AG09319 (cell line): Measurements from ENCODE around the gene PI4KB.

ENCODE experiments used
- DNase-seq: peaks from one replicate; pipeline ENCODE4 v3.0.0-alpha.2; 2010; ENCODE audit warnings: low read depth; ENCODE audit errors: extremely low read depth
- TF ChIP-seq, protein P1 (sequence below): IDR thresholded peaks from 2 replicates; pipeline ENCODE4 v1.5.1; 2011; ENCODE audit warnings: low read depth, mild to moderate bottlenecking, inconsistent platforms, low read length, moderate library complexity

The PI4KB gene

DNA sequence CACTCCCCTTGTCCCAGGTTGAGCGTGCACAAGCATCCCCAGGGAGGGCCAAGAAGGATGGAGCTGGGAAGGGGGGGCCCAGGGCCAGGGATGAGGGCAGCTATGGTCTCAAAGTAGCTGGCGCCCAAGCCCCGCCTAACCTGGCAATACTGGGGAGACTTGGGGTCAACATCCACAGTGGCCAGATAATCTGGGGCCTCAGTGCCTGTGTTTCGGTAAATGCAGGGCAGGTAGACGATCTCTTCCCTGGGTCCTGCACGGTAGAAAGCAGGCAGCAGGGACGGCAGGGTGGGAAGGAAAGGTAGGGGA, 42.0 kb upstream of the PI4KB start:
- no peak for DNase-seq
- TF ChIP-seq, protein P1, sequence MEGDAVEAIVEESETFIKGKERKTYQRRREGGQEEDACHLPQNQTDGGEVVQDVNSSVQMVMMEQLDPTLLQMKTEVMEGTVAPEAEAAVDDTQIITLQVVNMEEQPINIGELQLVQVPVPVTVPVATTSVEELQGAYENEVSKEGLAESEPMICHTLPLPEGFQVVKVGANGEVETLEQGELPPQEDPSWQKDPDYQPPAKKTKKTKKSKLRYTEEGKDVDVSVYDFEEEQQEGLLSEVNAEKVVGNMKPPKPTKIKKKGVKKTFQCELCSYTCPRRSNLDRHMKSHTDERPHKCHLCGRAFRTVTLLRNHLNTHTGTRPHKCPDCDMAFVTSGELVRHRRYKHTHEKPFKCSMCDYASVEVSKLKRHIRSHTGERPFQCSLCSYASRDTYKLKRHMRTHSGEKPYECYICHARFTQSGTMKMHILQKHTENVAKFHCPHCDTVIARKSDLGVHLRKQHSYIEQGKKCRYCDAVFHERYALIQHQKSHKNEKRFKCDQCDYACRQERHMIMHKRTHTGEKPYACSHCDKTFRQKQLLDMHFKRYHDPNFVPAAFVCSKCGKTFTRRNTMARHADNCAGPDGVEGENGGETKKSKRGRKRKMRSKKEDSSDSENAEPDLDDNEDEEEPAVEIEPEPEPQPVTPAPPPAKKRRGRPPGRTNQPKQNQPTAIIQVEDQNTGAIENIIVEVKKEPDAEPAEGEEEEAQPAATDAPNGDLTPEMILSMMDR: no peak

DNA sequence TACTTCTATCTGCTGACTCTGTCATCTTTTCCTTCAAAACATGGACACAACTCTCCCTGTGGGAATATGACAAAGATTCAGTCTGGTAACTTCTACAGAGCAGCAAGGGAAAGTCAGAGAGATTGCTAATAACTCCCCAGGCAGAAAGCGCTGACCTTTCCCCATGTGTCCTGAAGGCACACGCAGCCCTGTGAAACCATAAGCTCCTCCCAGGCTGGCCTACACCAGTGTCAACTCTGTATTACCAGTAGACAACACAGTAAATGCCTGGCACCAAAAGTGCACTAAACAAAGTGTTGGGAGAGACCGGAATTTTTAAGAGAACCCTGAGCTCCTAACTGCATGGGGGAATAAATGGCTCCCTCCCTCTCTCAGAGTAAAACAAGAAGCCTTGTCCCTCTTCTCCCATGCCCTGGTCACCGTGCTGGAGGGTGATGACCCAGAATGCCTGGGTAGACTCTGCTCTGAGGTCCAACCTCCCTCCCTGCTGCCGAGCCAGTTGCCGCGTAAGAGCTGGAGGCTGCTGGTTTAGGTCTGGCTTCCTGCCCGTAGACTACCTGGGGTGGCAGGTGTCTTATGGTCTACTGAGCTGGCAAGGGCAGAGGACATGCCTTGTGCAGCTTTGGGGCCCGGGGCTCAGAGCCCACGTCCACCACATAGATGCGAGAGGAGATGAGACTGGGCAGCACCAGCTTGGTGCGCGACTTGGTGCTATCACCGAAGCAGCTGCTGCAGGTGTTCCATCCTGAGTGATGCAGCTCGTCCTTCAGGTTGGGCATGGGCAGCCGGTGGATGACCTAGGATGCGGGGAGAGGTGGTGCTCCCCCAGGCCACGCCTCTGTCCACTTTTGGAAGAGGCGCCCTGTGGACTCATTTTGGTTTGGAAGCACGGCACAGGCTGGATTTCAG, 41.4 kb upstream of the PI4KB start:
- DNase-seq: no peak
- TF ChIP-seq, protein P1: no peak

DNA sequence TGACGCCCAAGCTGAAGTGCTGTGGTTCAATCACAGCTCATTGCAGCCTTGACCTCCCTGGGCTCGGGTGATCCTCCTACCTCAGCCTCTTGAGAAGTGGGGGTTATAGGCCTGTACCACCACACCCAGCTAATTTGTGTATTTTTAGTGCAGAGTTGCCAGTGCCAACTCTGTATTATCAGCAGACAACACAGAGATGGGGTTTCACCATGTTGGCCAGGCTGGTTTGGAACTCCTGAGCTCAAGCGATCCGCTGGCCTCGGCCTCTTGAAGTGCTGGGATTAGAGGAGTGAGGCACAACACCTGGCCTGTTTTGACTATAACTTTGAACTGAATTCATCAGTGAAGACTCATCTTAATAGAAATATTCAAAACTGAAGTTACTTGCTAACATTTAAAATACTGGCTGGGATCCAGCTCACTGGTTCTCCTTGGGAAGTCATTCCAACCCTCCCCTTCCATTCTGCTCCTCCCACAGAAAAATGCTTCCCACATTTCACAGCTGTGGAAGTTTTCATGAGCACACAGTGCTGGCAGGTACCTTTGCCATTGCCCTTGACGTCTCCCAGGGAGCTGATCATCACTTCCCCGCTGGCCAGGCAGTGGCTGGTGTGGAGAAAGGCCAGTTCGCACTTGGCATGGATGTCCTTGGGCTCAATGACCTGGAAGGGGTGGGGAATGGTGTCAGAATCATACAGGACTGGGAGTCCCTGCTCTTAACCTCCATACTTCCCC, 40.6 kb upstream of the PI4KB start:
- DNase-seq: no peak
- TF ChIP-seq, protein P1: no peak

DNA sequence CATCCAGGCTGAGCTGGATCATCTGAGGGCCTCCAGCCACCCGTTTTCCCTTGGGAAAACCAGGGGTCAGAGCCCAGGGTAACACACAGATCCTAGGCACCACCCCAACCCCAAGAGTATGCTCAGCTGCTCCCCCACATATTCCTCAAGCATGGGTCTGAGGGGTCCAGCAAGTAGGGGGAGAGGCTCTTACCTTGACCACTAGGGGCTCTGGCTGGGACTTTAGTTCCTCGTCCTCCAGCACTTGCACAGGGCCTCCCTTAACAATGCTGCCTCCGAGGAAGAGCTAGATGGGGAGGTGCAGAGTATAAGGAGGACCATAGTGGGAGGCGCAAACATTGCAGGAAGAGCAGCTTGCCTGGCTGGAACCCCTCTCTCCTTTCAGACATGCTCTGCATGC, 37.8 kb upstream of the PI4KB start:
- no peak for DNase-seq
- TF ChIP-seq, protein P1: no peak

DNA sequence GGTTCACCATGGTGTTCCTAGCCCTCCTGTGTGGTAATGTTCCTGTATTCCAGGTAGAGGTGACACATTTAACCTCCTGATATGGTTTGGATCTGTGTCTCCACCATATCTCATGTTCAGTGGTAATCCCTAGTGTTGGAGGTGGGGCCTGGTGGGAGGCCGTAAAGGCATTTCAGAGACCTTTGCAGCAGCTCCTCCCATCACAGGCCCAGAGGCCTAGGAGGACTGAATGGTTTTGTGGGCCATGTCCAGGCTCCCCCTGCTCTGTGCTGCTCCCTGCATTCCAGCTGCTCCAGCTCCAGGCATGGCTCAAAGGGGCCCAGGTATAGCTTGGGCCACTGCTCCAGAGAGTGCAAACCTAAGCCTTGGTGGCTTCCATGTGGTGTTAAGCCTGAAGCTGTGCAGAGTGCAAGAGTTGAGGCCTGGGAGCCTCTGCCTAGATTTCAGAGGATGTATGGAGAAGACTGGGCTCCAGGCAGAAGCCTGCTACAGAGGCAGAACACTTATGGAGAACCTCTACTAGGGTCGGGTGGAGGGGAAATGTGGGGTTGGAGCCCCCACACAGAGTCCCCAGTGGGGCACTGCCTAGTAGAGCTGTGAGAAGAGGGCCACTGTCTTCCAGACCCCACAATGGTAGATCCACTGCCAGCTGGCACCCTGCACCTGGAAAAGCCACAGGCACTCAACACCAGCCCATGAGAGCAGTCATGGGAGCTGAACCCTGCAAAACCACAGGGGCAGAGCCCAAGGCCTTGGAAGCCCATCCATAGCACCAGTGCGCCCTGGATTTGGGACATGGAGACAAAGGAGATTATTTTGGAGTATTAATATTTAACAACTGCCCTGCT, 35.3 kb upstream of the PI4KB start:
- TF ChIP-seq, protein P1: no peak
- DNase-seq: no peak

GRCh38 chr1:151361883-151362282, 34.7 kb upstream of the PI4KB start:
- TF ChIP-seq, protein P1: no peak
- no peak for DNase-seq

DNA sequence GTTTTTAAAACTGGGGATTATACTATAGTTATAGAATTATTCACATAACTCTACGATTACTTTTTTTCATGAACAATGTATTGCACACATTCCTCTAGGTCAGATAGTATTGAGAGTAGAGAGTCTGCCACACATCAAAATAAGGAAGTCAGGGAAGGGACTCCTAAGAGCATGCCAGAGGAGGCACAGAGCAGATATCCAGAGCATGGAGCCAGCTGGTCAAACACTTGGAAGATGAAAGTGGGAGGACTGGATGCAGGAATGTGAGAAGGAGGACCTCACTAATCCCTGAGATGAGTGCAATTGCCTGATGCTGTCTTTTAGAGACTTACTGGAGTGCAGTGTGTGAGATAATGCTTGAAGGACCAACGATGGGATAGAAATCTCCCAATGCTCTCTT, 29.5 kb upstream of the PI4KB start:
- TF ChIP-seq, protein P1: no peak
- no peak for DNase-seq
